NCI-H146 (cell line): Measurements from ENCODE around the gene CCDC39.
"Not testable (repeated sequence)": the region's sequence is repeated elsewhere in the genome, so short reads cannot be mapped to it uniquely, and the experiment has no call there.

Experiments
- DNase-seq: peaks from one replicate; lab custom pipeline; 2025; lab: John Stamatoyannopoulos, UW

The CCDC39 gene

DNA sequence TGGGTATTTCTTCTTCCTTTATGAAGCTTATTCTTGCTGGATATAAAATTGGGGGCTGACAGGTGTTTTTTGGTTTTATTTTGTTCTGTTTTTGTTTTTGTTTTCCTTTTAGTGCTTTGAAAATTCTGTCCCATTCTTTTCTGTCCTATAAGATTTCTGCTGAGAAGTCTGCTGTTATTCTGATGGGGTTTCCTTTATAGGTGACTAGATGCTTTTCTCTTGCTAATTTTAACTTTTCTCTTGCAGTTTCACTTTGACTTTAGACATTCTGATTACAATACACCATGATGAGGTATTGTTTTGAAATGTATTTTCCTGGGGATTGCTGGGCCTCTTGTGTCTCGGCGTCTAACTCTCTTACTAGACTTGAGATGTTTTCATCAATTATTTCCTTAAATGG lies 54.6 kb downstream of the CCDC39 start:
- DNase-seq = no peak

DNA sequence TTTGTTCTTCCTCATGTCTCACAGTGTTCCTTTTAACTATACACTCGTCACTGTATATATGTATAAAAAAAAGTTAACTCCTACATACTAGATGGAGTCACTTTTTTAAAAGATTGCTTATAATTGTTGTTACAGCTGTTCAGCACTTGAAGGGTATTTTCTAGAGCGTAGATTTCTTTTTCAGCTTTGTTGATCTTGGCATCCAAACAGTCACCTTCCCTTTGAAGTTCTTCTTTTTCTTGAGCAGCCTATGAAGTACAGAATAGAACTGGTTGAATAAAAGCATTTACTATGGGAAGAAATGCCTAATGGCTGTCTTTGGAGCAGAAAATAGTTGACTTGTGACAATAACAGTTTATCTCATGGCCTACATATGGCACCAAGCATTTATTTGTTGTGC lies 59.6 kb downstream of the CCDC39 start:
- DNase-seq = no peak

- not testable (repeated sequence) for DNase-seq
Measured at GRCh38 chr3:180618563-180618962, 60.7 kb downstream of the CCDC39 start.

- DNase-seq = no peak
Measured at GRCh38 chr3:180617049-180617448, 62.2 kb downstream of the CCDC39 start.

- DNase-seq = no peak
Measured at GRCh38 chr3:180615954-180616353, 63.3 kb downstream of the CCDC39 start.

- no peak for DNase-seq
Measured at GRCh38 chr3:180612364-180612763, 66.9 kb downstream of the CCDC39 start.

GRCh38 chr3:180611006-180611405 lies 68.3 kb downstream of the CCDC39 start:
- no peak for DNase-seq

DNA sequence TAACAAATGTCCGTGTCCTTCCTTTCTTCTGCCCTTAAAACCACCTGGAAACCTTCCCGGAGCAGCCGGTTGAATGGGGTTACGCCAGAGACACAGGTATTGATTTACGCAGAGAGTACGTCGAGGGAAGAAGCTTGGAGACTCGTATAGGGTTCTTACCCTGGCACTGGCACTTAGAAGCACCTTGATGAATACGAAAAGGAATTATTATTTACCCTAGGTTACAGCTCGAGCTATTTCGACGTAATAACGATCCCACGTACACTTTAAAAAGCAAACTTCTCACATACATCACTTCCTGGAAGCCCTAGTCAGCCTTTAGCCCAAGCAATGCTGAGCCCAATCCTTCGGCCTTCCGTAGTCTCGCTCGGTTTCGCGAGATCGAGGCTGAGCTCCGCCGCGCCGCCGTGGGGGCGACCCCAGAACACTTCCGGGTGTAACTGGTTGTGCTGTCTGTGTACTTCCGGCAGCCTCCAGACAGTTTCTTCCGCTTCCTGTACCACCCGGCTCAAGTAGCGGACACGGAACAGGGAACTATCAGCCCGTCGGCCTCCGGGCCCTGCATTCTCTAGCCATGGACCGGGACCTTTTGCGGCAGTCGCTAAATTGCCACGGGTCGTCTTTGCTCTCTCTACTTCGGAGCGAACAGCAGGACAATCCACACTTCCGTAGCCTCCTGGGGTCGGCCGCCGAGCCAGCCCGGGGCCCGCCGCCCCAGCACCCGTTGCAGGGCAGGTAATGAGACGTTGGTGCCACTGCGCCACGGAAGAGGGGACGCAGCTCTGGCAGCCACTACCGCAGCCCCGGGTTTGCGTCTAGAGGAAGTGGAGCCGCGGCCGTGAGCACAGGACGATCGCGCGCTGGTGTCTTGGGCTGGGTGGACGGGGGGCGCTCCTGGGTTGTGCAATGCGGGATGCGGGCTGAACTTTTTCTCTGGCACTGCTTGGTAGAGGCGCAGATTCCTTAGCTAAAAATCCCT lies 77.3 kb downstream of the CCDC39 start, which contains the start of gene TTC14:
Gene TTC14 (plus strand): TSS at position 476 of the 979 bp plus-strand sequence. CDS start 99 bp downstream, at position 575.
- peak; percentile 99 for DNase-seq

DNA sequence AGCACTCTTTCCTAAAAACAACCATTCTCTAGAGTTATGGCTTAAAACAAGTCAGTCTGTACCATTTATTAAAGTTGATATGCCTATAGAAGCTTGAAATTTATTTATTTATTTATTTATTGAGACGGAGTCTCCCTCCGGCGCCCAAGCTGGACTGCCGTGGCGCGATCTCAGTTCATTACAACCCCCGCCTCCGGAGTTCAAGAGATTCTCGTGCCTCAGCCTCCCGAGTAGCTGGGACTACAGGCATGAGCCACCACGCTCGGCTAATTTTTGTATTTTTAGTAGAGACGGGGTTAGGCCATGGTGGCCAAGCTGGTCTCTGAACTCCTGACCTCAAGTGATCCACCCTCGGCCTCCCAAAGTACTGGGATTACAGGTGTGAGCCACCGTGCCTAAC lies 78.8 kb downstream of the CCDC39 start:
- DNase-seq = no peak

- DNase-seq = no peak
Measured at GRCh38 chr3:180595559-180595935, 83.7 kb downstream of the CCDC39 start.

GRCh38 chr3:180594631-180595558 lies 84.4 kb downstream of the CCDC39 start:
- peak; percentile 62 for DNase-seq

GRCh38 chr3:180593631-180594030 lies 85.7 kb downstream of the CCDC39 start:
- not testable (repeated sequence) for DNase-seq

DNA sequence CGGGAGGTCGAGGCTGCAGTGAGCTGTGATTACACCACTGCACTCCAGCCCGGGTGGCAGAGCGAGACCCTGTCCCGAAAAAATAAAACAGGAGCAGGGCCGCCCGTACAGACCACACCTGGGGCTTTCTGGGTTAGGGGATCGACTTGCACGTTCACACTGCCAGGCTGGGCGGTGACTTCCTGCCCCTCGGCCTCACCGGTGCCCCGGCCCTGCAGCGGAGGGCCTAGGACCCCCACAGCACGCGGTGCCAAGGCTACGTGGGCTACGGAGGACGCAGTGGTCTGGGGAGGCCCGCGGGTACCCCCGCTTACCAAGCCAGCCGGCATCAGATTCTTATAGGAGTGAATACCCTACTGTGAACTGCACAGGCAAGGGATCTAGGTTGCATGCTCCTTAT lies 88.9 kb downstream of the CCDC39 start:
- DNase-seq = no peak

DNA sequence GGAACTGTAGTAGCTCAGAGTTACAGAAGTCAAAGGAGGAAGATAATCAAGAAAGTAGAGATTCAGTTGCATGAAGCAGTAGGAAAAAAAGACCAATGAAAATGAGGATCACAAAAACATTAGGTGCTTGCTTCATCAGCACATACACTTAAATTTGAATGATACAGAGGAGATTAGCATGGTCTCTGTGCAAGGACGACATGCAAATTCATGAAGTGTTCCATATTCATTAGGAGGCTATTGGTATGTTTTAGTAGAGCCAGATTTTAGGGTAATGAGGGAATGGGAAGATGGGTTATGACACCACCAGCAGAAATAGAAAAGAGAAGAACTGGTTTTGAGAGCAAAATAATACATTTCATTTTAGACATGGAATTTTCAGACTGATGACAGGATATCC lies 98.4 kb downstream of the CCDC39 start:
- no peak for DNase-seq

GRCh38 chr3:180575571-180575970 lies 103.7 kb downstream of the CCDC39 start:
- no peak for DNase-seq

DNA sequence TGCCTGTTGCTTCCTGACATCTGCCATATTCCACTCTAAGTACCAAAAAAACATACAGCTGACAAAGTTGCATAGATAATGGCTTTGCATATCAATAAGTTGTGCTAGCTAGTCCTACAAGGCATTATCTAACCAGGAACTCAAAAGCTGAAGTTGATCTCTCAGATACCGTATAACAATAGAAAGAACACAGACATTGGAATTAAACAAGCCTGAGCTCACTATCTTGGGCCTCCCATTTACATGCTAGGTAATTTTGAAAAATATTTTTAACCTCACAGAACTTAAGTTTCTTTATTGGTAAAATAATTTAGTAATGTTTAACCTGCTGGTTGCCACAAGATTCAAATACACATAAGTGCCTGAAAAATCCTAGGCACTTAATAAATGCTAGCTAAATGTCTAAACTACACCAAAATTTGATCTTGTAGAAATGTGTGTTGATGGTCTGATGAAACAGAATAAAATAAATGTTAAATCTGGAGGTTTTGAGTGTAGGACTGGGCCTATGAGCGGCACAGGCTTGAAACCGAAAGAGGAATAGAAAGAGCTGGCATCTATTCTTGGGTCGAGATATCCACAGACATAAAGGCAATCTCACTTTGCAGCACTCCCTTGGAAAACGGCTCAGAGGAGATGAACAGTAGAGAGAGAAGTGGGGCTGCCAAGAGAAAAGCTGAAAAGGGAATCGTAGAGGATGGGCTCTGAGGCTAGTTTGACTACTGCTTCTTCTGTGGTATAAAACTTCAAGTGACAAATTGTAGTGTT lies 107.3 kb downstream of the CCDC39 start:
- DNase-seq = no peak

DNA sequence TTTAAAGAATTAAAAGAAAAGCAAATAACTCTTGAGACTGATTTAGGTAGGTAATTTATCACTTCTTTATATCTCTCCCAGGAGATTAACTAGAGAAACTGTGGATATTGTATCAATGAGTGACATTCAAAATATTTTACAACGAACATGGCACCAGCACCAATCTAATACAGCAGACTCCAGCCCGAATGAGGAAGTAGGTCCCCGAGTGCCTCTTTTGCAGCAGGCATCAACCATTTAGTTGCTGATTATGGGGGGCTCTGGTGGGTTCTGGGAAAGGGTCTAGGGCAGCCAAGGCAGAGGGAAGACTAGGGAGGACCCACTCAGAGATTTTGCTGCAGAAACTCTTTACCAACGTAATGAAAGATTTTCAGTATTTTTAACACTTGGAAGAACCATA lies 109.1 kb downstream of the CCDC39 start:
- DNase-seq = no peak

DNA sequence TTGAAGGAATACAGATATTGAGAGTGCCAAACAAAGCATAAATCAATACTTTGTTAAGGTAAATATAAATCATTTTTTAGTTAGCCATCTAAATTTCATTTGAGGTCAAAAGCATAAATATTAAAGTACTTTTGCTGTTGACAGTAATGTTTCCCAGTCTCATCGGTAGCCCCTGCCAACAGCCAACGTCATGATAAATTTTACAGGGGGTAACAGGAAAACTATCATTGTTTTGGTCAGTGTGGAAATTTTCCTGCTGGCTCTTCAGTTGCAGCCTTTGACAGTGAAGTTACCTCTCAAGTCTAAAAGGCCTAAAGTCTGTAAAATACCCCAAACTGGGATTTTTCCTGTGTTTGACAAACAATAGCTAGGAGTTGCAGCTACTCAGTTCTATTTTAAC lies 114.6 kb downstream of the CCDC39 start:
- no peak for DNase-seq
